Measurements from ENCODE around the gene GABRR1.

GABRR1 gene

GRCh38 chr6:89221129-89221528, 4.0 kb upstream of the GABRR1 start:
- in situ Hi-C loops (cut with MboI; ENCODE audit: low sequenced_read_pairs) = no loop called here

DNA sequence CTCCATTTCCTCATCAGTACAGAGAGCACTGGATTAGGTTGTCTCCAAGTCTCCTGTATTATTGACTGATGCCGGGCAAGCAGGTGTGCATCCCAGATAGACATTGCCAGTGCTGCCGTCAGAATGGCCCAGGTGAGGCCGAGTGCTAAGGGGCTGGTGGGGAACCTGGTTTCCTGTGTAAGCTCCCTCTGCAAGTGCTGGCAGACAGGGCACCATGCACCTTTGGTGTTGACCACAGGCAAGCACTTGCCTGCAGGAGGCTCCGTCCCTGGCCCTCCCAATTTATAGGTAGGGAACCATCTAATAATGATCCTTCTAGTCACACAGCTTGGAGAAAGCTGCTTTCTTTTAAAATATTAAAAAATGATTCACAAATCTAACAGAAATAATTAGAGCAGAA, 747 bp downstream of the GABRR1 start:
- in situ Hi-C loops (cut with MboI; ENCODE audit: low sequenced_read_pairs) = no loop called here

GRCh38 chr6:89215391-89215790, 1.8 kb downstream of the GABRR1 start:
- in situ Hi-C loops (cut with MboI; ENCODE audit: low sequenced_read_pairs) = no loop called here

DNA sequence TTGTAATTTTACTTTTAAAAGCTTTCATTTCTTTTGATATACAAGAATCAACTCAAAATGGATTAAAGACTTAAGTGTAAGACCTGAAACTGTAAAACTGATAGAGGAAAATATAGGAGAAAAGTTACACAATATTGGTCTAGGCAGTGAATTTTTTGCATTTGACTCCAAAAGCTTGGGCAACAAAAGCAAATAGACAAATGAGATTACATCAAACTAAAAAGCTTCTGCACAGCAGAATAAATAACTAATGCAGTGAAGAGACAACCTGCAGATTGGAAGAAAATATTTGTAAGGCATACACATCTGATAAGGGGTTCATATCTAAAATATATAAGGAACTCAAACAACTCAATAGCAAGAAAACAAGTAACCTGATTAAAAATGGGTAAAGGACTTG, 3.0 kb downstream of the GABRR1 start:
- in situ Hi-C loops (cut with MboI; ENCODE audit: low sequenced_read_pairs) = no loop called here

DNA sequence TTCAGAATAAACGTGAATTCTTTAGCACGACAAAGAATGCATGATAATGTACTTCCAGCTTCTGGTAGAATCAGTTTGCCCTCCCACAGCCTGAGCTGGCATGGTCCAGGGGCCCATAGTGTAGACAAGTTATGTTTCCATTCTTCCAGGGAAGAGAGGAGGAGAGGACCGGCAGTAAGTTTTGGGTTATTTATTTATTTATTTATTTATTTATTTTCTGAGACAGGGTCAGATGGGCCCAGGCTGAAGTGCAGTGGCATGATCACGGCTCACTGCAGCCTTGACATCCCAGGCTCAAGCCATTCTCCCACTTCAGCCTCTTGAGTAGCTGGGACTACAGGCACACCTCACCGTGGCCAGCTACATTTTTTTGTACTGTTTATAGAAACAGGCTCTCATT, 4.7 kb downstream of the GABRR1 start:
- in situ Hi-C loops (cut with MboI; ENCODE audit: low sequenced_read_pairs) = no loop called here

DNA sequence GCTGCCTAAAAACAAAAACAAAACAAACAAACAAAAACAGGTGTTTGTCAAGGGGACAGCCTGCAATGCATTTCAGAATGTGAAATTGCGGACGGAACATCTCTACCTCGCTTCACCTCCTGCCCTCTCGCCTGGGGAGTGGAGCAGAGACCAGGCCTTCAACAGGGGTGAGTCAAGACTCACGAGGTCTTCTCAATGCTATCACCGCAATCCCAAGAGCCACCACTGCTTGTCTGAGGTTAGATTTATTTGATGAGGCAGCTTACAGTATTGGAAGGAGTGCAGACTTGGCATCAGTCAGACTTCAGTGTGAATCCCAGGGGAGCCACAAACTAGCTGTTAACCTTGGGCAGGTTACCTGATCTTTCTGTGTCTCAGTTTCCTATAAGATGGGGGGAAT, 7.7 kb downstream of the GABRR1 start:
- in situ Hi-C loops (cut with MboI; ENCODE audit: low sequenced_read_pairs) = no loop called here

DNA sequence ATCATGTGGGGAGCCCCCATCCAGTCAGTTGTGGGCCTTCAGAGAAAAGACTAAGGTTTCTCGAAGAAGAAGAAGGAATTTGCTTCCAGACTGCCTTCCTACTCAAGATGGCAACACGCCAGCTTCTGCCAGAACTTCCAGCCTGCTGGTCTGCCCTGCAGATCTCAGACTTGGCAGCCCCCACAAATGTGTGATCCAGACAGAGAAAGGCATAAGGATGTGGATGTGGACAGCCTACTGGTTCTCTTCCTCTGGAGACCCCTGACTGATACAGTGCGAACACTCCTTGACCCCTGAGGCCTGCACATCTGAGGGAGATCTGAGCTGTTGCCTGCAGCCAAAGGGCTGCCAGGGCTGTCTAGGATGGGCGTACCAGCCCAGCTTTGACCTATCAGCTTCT, 8.6 kb downstream of the GABRR1 start:
- in situ Hi-C loops (cut with MboI; ENCODE audit: low sequenced_read_pairs) = no loop called here

DNA sequence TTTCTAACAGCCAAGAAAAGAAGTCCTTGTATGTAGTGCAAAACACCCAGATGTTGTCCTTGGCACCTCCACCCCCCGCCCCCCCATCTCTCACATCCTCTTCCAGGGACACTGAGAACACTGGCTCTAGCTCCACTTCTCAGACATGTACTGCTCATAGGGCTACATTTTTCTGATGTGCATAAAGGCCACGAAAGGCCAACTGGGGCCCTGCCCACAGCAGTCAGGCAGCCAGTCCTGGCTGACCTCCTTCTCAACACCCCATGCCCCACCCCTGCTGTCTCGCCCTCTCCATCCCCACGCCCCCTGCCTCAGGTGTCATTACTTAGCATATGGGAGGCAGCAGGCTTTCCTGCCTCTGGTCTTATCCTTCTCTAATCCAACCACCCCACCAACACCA, 11.3 kb downstream of the GABRR1 start:
- in situ Hi-C loops (cut with MboI; ENCODE audit: low sequenced_read_pairs) = no loop called here

- in situ Hi-C loops (cut with MboI; ENCODE audit: low sequenced_read_pairs) = no loop called here
These were observed 13.1 kb downstream of the GABRR1 start for GRCh38 chr6:89204096-89204495.

- in situ Hi-C loops (cut with MboI; ENCODE audit: low sequenced_read_pairs) = no loop called here
These were observed 16.4 kb downstream of the GABRR1 start for GRCh38 chr6:89200706-89201215.

DNA sequence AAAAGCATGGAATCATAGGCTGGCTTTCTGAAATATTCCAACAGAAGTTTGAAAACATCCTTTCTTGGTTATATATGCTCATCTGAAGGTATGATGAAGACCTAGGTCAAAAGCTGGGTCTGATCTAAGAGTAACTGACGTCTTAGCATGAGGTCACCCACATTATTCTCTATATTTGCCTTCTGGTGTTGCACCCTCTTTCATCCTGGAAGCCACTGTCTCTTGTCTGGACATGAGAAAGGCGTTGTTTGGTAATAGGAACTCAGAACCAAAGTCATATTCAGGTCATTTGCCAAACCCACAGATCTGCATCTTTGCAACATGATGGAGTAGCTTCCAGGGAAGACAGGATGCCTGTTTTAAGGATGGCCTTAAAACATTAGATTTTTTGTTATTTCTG, 17.6 kb downstream of the GABRR1 start:
- in situ Hi-C loops (cut with MboI; ENCODE audit: low sequenced_read_pairs) = no loop called here

- in situ Hi-C loops (cut with MboI; ENCODE audit: low sequenced_read_pairs) = no loop called here
These were observed 18.9 kb downstream of the GABRR1 start for GRCh38 chr6:89198235-89198634.

GRCh38 chr6:89197141-89197540, 20.0 kb downstream of the GABRR1 start:
- in situ Hi-C loops (cut with MboI; ENCODE audit: low sequenced_read_pairs) = no loop called here

DNA sequence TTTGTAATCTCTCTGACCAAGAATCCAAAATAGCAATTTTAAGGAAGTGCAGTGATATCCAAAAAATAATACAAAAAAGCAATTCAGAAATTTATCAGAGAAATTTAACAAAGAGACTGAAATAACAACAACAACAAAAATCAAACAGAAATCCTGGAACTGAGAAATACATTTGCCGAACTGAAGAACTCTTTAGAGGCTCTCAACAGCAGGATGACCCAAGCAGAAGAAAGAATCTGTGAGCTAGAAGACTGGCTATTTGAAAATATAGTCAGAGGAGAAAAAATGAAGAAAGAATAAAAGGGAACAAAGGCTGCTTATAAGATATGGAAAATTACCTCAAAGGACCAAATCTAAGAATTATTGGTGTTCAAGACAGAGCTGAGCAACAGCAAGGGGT, 22.6 kb downstream of the GABRR1 start:
- in situ Hi-C loops (cut with MboI; ENCODE audit: low sequenced_read_pairs) = no loop called here

DNA sequence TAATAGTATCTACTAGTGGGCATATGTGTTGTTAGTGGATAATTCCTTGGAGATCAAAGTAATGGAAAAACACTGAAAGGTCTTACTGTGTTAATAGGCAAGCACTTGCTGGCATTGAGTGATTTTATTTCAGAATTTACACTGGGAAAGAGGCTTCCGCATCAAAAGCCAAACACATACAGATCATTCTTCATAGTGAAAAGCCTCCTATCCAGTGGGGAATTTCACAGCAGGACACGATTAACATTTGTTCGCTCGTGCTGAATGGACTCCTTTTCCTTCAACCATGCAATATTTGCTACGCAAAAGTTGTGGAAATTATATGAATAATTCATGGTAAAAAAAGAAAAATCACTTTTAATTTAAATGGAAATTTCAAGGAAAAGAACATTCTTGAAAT, 26.4 kb downstream of the GABRR1 start:
- in situ Hi-C loops (cut with MboI; ENCODE audit: low sequenced_read_pairs) = no loop called here

GRCh38 chr6:89187504-89187903, 29.7 kb downstream of the GABRR1 start:
- in situ Hi-C loops (cut with MboI; ENCODE audit: low sequenced_read_pairs) = no loop called here

DNA sequence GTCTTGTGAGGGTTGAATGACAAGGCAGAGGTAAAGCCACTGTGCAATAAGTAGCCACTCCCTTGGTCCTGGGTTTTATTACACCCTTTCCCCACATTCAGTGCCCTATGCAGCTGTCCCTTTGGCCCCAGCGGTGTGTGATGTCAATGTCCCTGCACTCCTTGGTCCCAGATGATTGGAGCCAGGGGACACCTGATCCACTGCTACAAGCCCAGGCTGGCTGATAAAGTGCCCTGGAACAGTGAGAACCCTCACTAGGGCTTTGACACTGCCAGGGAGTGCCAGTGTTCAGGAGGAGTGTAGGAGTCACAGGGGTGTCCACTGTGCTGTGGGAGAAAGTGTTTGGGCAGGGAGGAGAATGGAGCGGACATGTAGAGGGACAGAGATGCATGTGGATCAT, 30.4 kb downstream of the GABRR1 start:
- in situ Hi-C loops (cut with MboI; ENCODE audit: low sequenced_read_pairs) = no loop called here

- in situ Hi-C loops (cut with MboI; ENCODE audit: low sequenced_read_pairs) = no loop called here
These were observed 32.8 kb downstream of the GABRR1 start for GRCh38 chr6:89184344-89184743.

DNA sequence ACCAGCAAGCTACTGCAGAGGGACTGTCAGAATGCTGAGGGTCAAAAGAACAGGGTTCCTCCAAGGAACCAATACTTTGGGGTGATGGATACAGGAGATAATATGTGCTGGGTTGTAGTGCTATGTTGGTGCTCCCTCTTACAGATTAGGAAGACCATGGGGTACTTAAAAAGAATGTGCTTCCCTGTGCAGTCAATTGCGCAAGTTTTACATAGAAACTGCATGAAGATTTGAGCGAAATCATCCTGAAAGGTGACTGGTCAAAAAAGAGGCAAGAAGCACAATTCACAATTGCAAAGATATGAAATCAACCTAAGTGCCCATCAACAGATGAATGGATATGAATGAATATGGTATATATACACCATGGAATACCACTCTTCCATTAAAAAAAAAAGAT, 33.9 kb downstream of the GABRR1 start:
- in situ Hi-C loops (cut with MboI; ENCODE audit: low sequenced_read_pairs) = no loop called here

DNA sequence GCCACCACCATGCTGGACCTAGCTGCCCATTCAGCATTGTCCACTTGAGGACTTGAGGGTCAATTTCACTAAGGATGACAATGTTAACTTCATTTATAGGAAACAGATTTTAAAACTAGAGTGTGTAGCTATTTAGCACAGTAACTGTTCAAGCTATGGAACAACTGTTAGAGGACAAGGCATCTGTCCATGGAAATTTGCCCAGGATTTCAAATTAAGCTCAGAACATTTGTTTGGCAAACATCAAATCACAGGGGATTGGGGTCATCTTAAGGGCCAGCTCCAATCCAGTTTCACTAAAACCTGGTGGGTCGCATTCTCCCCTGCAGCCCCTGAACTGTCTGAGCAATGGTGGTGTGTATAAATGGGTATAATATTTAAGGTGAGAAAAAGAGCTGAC, 36.2 kb downstream of the GABRR1 start:
- in situ Hi-C loops (cut with MboI; ENCODE audit: low sequenced_read_pairs) = no loop called here

- in situ Hi-C loops (cut with MboI; ENCODE audit: low sequenced_read_pairs) = no loop called here
These were observed 37.0 kb downstream of the GABRR1 start for GRCh38 chr6:89180112-89180511.

DNA sequence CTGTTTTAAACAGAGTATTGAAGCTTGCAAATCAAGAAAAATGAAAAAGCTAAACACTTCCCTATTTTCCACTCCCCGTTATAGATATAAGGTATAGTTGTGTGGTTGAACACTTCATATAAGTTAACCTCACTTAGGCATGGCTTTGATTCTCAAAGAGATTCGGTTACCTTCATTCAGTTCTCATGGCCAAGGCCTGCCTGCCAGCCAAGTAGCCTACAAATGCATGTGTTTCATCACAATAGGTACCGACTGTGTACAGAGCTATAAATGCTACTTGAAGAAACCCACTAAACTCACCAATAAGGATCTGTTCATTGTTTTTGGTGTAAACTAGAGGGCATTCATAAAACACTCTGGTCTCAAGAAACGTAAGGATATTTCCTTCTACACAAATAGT, 43.5 kb downstream of the GABRR1 start:
- in situ Hi-C loops (cut with MboI; ENCODE audit: low sequenced_read_pairs) = no loop called here

DNA sequence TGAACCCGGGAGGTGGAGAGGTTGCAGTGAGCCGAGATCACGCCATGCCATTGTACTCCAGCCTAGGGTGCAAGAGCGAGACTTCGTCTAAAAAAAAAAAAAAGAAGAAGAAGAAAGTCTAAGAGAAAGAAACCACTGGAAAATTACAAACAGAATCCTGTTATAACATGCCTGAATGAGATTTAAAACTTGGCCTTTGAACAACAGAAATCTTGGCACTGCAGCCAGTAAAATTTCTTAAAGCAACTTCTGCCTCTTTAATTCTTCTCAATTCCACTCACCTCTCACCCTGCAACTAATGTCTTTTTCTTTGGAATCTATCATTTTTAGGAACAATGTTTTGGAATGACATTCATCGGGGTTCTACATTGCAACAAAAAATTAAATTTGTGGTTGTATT, 45.0 kb downstream of the GABRR1 start:
- in situ Hi-C loops (cut with MboI; ENCODE audit: low sequenced_read_pairs) = no loop called here

GRCh38 chr6:89162047-89162371, 55.1 kb downstream of the GABRR1 start:
- in situ Hi-C loops (cut with MboI; ENCODE audit: low sequenced_read_pairs) = no loop called here
